ENCODE results near the gene CACNA2D3.

The CACNA2D3 gene

DNA sequence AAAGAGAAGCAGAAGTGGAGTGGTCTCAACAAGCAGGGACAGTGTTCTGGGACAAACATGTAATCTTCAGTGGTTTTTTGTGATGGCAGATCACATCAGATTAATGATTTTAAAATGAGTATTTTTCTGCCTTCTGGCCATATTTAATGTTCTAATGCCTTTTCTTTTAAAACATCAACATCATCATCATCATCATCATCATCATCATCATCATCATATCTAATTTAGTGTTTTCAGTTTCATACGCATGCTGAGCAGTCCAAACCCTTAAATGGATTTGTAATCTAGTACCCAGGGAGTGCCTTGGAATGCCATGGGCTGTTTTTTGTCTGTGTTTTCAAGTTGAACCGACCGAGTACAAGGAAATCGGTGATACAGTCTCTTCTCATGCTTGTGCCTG lies 68.9 kb downstream of the CACNA2D3 start:
- H2BK15ac ChIP-seq (ENCODE audit: low read length) = no peak overlapping the region
- no peak overlapping the region for H3K14ac ChIP-seq (ENCODE audit: low read length)
- H3K27ac ChIP-seq (replicated peaks; ENCODE audit: low read length) = no peak overlapping the region
- H3K4me3 ChIP-seq (ENCODE audit: low read length in 2 of 2) = no peak overlapping the region
- H3K18ac ChIP-seq (ENCODE audit: low read length) = no peak overlapping the region
- no peak overlapping the region for H3K23ac ChIP-seq (ENCODE audit: low read depth, low read length, poor library complexity)
- no peak overlapping the region for H3K4me2 ChIP-seq (ENCODE audit: insufficient read depth, low read length, poor library complexity, severe bottlenecking)
- no peak overlapping the region for H3K9ac ChIP-seq (ENCODE audit: low read depth, low read length, poor library complexity)
- no peaks in the 10 kb centered on the region for H3K79me1 ChIP-seq (ENCODE audit: low read depth, low read length)
- no peak overlapping the region for H3K4ac ChIP-seq (ENCODE audit: low read length)
- no peaks in the 10 kb centered on the region for H3K36me3 ChIP-seq (replicated peaks in 1 of 2; ENCODE audit: control insufficient read depth in 2 of 2, insufficient read depth in 2 of 2, low read length in 2 of 2)
- H3K4me1 ChIP-seq (ENCODE audit: control insufficient read depth in 2 of 2, insufficient read depth in 1 of 2, low read depth in 1 of 2, low read length in 2 of 2) = no peaks in the 10 kb centered on the region
- H3K9me3 ChIP-seq (replicated peaks in 1 of 2; ENCODE audit: control insufficient read depth in 2 of 2, insufficient read depth in 1 of 2, low read depth in 1 of 2, low read length in 2 of 2) = no peaks in the 10 kb centered on the region
- H2BK5ac ChIP-seq (ENCODE audit: low read length) = no peak overlapping the region
- H2BK120ac ChIP-seq (ENCODE audit: low read depth, low read length) = no peak overlapping the region
- no CpG with 5 or more reads among the region's 4 CpGs for WGBS, 2 donors (ENCODE audit: extremely low coverage in 2 of 2, insufficient read length in 2 of 2, insufficient replicate concordance in 1 of 2)
- DNase-seq (ENCODE audit: low spot score) = no peak
- no peak overlapping the region for H4K8ac ChIP-seq (ENCODE audit: low read depth, low read length)
- H3K27me3 ChIP-seq (ENCODE audit: control insufficient read depth in 3 of 3, insufficient read depth in 3 of 3, low read depth in 1 of 3, low read length in 3 of 3) = no peaks in the 10 kb centered on the region
- H2BK12ac ChIP-seq (ENCODE audit: low read length) = no peak overlapping the region
- no peak overlapping the region for H2AFZ ChIP-seq (ENCODE audit: low read length)
- no peak overlapping the region for H2AK5ac ChIP-seq (ENCODE audit: low read depth, low read length)
- no peak overlapping the region for H4K91ac ChIP-seq (ENCODE audit: low read depth, low read length, poor library complexity)

DNA sequence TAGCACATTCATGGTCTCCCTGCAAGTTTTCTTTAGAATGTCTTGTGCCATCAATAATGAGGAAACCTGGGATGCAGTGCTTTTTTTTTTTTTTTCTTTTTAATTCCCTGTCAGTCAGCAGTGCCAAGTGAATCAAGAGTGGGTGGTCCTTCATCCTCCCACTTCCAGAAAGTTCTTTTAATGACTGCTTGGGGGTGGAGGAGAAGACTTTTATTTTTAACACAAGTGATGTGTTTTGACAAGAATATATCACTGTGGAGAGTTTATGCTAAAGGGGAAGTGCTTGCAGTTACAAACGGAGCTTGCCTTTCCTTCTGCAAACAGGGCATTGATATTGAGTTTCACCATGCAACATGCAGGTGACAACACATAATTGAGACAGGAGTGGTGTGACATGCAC lies 69.7 kb downstream of the CACNA2D3 start:
- Histone ChIP-seq H3K36me3 (replicated peaks in 1 of 2; ENCODE audit: control insufficient read depth in 2 of 2, insufficient read depth in 2 of 2, low read length in 2 of 2) (no peaks in the 10 kb centered on the region), H3K27me3 (ENCODE audit: control insufficient read depth in 3 of 3, insufficient read depth in 3 of 3, low read depth in 1 of 3, low read length in 3 of 3) (no peaks in the 10 kb centered on the region), H3K4ac (ENCODE audit: low read length) (no peak overlapping the region), H3K23ac (ENCODE audit: low read depth, low read length, poor library complexity) (no peak overlapping the region), H3K4me2 (ENCODE audit: insufficient read depth, low read length, poor library complexity, severe bottlenecking) (no peak overlapping the region), H4K91ac (ENCODE audit: low read depth, low read length, poor library complexity) (no peak overlapping the region), H3K79me1 (ENCODE audit: low read depth, low read length) (no peaks in the 10 kb centered on the region), H3K27ac (replicated peaks; ENCODE audit: low read length) (no peak overlapping the region), H2BK120ac (ENCODE audit: low read depth, low read length) (no peak overlapping the region), H3K14ac (ENCODE audit: low read length) (no peak overlapping the region), H2BK15ac (ENCODE audit: low read length) (no peak overlapping the region), H3K9me3 (replicated peaks in 1 of 2; ENCODE audit: control insufficient read depth in 2 of 2, insufficient read depth in 1 of 2, low read depth in 1 of 2, low read length in 2 of 2) (no peaks in the 10 kb centered on the region), H2AK5ac (ENCODE audit: low read depth, low read length) (no peak overlapping the region), H2BK12ac (ENCODE audit: low read length) (no peak overlapping the region), H2AFZ (ENCODE audit: low read length) (no peak overlapping the region), H3K18ac (ENCODE audit: low read length) (no peak overlapping the region), H4K8ac (ENCODE audit: low read depth, low read length) (no peak overlapping the region), H2BK5ac (ENCODE audit: low read length) (no peak overlapping the region), H3K4me1 (ENCODE audit: control insufficient read depth in 2 of 2, insufficient read depth in 1 of 2, low read depth in 1 of 2, low read length in 2 of 2) (no peaks in the 10 kb centered on the region), H3K9ac (ENCODE audit: low read depth, low read length, poor library complexity) (no peak overlapping the region), H3K4me3 (ENCODE audit: low read length in 2 of 2) (no peak overlapping the region)
- DNase-seq (ENCODE audit: low spot score) = no peak
- no CpG with 5 or more reads among the region's 1 CpG for WGBS, 2 donors (ENCODE audit: extremely low coverage in 2 of 2, insufficient read length in 2 of 2, insufficient replicate concordance in 1 of 2)

DNA sequence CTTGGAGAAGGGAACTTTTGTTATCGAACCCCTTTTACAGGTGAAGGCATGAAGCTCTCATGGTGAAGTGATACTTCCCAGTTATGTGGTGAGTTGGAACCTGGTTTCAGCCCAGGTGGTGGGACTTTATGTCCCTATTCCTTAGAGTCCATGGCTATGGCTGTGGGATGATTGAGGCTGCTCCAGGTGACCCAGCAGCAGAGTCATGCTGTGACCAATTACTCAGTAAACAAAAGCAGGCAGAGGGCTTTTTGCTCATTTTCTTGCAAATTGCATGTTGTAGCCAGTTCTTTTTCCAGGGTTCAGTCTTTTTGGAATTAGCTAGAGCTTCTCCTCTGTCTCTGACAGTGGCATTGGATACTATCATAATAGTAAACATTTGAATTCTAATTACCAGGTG lies 70.7 kb downstream of the CACNA2D3 start:
- H3K79me1 ChIP-seq (ENCODE audit: low read depth, low read length) = no peaks in the 10 kb centered on the region
- H3K4me1 ChIP-seq (ENCODE audit: control insufficient read depth in 2 of 2, insufficient read depth in 1 of 2, low read depth in 1 of 2, low read length in 2 of 2) = no peaks in the 10 kb centered on the region
- H3K4ac ChIP-seq (ENCODE audit: low read length) = no peak overlapping the region
- no peak overlapping the region for H4K91ac ChIP-seq (ENCODE audit: low read depth, low read length, poor library complexity)
- H3K27me3 ChIP-seq (ENCODE audit: control insufficient read depth in 3 of 3, insufficient read depth in 3 of 3, low read depth in 1 of 3, low read length in 3 of 3) = no peaks in the 10 kb centered on the region
- H2BK5ac ChIP-seq (ENCODE audit: low read length) = no peak overlapping the region
- no peak overlapping the region for H3K4me3 ChIP-seq (ENCODE audit: low read length in 2 of 2)
- no peak overlapping the region for H2BK12ac ChIP-seq (ENCODE audit: low read length)
- no peak overlapping the region for H3K4me2 ChIP-seq (ENCODE audit: insufficient read depth, low read length, poor library complexity, severe bottlenecking)
- no peak overlapping the region for H2BK15ac ChIP-seq (ENCODE audit: low read length)
- H3K14ac ChIP-seq (ENCODE audit: low read length) = no peak overlapping the region
- H2AFZ ChIP-seq (ENCODE audit: low read length) = no peak overlapping the region
- no peak overlapping the region for H3K9ac ChIP-seq (ENCODE audit: low read depth, low read length, poor library complexity)
- DNase-seq (ENCODE audit: low spot score) = no peak
- no peaks in the 10 kb centered on the region for H3K9me3 ChIP-seq (replicated peaks in 1 of 2; ENCODE audit: control insufficient read depth in 2 of 2, insufficient read depth in 1 of 2, low read depth in 1 of 2, low read length in 2 of 2)
- H3K36me3 ChIP-seq (replicated peaks in 1 of 2; ENCODE audit: control insufficient read depth in 2 of 2, insufficient read depth in 2 of 2, low read length in 2 of 2) = no peaks in the 10 kb centered on the region
- no peak overlapping the region for H3K18ac ChIP-seq (ENCODE audit: low read length)
- H3K27ac ChIP-seq (replicated peaks; ENCODE audit: low read length) = no peak overlapping the region
- no peak overlapping the region for H2AK5ac ChIP-seq (ENCODE audit: low read depth, low read length)
- no peak overlapping the region for H3K23ac ChIP-seq (ENCODE audit: low read depth, low read length, poor library complexity)
- H4K8ac ChIP-seq (ENCODE audit: low read depth, low read length) = no peak overlapping the region
- H2BK120ac ChIP-seq (ENCODE audit: low read depth, low read length) = no peak overlapping the region
- WGBS, 2 donors (ENCODE audit: extremely low coverage in 2 of 2, insufficient read length in 2 of 2, insufficient replicate concordance in 1 of 2) = no CpG with 5 or more reads among the region's 1 CpG

DNA sequence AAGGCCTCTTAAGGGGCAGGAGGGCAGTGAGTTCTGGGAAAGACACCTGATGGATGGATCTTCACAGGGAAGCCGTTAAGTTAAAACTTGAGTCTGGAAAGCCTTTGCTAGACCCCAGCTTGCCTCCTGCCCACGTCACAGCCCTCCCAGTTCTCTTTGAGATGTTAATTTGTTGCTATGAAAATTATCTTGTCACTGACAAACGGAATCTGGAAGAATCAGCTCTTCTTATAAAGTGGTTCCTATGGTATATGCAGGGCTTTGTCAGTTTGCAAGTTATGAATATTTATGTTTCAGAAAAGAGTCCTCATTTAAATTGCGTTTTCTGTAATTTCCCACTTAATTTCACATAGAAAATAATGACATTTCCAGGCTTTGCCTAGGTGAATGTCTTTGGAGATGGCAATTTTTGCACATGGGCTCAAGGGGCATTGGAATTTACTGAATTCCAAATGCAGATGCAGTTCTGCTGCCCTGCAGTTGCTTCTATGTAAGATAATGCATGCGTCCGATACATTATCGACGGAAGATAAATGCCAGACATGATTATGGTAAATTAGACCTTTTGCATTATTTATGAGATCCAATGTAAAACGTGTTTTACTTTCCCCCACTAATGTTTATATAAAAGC lies 74.1 kb downstream of the CACNA2D3 start:
- no peak overlapping the region for H3K9ac ChIP-seq (ENCODE audit: low read depth, low read length, poor library complexity)
- H2BK120ac ChIP-seq (ENCODE audit: low read depth, low read length) = no peak overlapping the region
- no peak overlapping the region for H2BK15ac ChIP-seq (ENCODE audit: low read length)
- H3K4me1 ChIP-seq (ENCODE audit: control insufficient read depth in 2 of 2, insufficient read depth in 1 of 2, low read depth in 1 of 2, low read length in 2 of 2) = no peaks in the 10 kb centered on the region
- H3K18ac ChIP-seq (ENCODE audit: low read length) = no peak overlapping the region
- WGBS, 2 donors (ENCODE audit: extremely low coverage in 2 of 2, insufficient read length in 2 of 2, insufficient replicate concordance in 1 of 2) = no CpG with 5 or more reads among the region's 9 CpGs
- no peak overlapping the region for H2AK5ac ChIP-seq (ENCODE audit: low read depth, low read length)
- H3K79me1 ChIP-seq (ENCODE audit: low read depth, low read length) = no peaks in the 10 kb centered on the region
- H3K9me3 ChIP-seq (replicated peaks in 1 of 2; ENCODE audit: control insufficient read depth in 2 of 2, insufficient read depth in 1 of 2, low read depth in 1 of 2, low read length in 2 of 2) = no peaks in the 10 kb centered on the region
- no peak overlapping the region for H3K4me2 ChIP-seq (ENCODE audit: insufficient read depth, low read length, poor library complexity, severe bottlenecking)
- H3K27me3 ChIP-seq (ENCODE audit: control insufficient read depth in 3 of 3, insufficient read depth in 3 of 3, low read depth in 1 of 3, low read length in 3 of 3) = peaks cover 0 to 4% (median 0%) of the 10 kb centered on the region in 3 experiments
- H3K23ac ChIP-seq (ENCODE audit: low read depth, low read length, poor library complexity) = no peak overlapping the region
- no peak overlapping the region for H3K27ac ChIP-seq (replicated peaks; ENCODE audit: low read length)
- no peak overlapping the region for H3K14ac ChIP-seq (ENCODE audit: low read length)
- no peaks in the 10 kb centered on the region for H3K36me3 ChIP-seq (replicated peaks in 1 of 2; ENCODE audit: control insufficient read depth in 2 of 2, insufficient read depth in 2 of 2, low read length in 2 of 2)
- H2AFZ ChIP-seq (ENCODE audit: low read length) = no peak overlapping the region
- H3K4me3 ChIP-seq (ENCODE audit: low read length in 2 of 2) = no peak overlapping the region
- H4K8ac ChIP-seq (ENCODE audit: low read depth, low read length) = no peak overlapping the region
- no peak overlapping the region for H2BK12ac ChIP-seq (ENCODE audit: low read length)
- no peak overlapping the region for H4K91ac ChIP-seq (ENCODE audit: low read depth, low read length, poor library complexity)
- no peak overlapping the region for H2BK5ac ChIP-seq (ENCODE audit: low read length)
- DNase-seq (ENCODE audit: low spot score) = no peak
- H3K4ac ChIP-seq (ENCODE audit: low read length) = no peak overlapping the region

All from neuronal stem cell (in vitro differentiated cells).